ENCODE results near the gene ALDH1L2.
A peak's percentile ranks its signal among the peaks of the same experiment; 100 is the strongest.

The ALDH1L2 gene

DNA sequence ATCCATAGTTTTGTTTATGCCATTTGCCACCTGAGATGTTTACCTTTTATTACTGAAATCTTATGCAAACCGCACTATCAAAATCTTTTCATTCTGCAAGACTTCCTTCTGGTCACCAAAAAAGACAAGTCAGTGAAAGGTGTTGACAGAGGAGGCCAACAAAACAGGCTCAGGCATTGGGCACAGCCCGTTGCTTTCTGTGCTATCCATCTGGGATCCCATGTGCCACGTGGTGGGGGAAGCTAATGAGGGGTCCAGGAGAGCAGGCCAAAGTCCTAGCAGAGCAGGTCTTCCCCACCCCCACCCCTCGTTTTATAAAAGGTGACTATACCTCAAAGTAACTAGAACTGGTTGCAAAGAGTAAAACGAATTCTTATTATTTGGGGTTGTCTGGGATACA, 1.2 kb downstream of the ALDH1L2 start:
- no peak for DNase-seq

DNA sequence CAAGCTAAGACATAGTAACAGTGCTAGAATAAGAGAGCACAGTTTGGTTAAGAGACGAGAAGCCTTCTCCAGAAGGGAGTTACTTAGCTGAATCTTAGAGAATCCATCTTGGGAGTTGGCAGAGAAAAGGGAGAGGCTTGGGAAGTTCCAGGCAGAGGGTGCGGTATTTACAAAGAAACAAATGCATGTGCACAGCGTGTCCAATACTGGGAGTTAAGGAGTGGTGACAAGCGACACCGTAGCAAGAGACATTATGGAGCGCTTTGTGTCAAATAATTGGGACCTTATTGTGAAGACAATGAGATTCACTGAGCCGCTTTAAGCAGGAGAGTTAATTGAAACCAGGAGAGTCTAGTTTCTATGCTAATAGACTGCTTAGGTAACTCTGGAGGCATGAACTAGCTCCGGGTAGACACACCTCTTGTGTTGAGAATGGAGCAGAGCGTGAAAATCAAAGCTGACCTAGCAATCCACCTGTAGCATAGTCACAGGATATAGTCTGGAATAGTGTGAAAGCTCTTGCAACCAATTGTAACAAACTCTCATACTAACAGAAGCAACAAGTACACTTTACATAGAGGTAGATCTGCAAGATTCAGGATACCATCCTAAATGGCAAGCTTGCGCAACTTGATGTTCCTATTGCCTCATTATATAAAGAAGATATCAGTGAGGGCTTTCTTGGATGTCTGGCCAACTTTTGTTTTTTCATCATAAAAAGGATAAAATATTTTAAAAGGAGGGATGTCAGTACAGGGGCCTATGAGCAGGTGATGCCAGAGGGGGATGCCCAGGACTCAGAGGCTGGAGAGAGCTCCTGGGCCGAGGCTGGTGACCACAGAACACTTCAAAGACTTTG, 5.3 kb downstream of the ALDH1L2 start:
- no peak for DNase-seq

DNA sequence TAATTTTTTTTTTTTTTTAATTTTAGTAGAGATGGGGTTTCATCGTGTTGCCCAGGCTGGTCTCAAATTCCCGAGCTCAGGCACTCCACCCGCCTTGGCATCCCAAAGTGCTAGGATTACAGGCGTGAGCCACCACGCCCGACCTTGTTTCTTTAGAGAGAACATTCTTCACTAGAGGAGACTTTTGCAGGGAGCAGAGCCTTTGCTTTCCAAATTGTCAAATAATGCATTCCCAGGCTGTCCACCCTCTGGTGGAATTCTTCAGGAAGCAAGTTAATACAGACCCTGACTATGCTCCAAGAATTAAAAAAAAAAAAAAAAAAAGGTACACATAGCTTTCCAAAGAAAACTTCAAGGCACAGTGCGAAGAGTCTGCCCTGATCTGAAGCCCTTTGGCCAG, 6.8 kb downstream of the ALDH1L2 start:
- DNase-seq = no peak

DNA sequence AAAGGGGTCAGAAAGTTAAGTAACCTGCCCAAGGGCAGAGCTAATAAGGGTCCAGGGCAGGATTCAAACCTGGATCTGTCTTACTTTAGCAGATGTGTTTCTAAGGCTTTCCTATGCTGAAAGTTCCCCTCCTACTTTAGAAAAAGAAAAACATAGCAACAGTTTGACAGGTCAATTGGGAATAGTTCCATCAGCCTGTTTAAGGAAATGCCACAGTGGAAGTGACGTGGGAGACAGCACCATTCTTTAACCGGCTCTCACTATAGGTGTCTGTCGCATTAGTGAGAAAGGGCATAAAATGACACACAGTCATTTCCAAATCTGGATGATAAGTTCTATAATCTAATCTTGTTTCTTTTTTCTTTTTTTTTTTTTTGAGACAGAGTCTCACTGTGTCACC, 7.3 kb downstream of the ALDH1L2 start:
- no peak for DNase-seq

DNA sequence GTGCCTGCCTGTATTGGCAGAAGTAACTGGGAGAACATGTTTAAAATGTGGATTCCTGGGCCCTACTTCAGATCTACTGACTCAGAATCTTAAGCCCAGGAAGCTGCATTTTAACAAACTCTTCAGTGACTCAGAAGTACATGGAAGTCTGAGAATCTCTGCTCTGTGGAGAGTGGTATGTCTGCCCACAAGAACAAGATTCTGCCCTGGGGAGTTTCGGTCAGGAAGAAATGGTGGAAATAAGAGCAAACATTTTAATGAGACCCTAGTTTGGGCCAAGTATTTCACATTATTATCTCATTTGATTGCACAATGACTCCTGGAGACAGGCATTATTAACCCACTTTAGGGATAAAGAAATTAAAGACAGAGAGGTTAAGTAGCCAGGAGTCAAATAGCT, 8.2 kb downstream of the ALDH1L2 start:
- no peak for DNase-seq

DNA sequence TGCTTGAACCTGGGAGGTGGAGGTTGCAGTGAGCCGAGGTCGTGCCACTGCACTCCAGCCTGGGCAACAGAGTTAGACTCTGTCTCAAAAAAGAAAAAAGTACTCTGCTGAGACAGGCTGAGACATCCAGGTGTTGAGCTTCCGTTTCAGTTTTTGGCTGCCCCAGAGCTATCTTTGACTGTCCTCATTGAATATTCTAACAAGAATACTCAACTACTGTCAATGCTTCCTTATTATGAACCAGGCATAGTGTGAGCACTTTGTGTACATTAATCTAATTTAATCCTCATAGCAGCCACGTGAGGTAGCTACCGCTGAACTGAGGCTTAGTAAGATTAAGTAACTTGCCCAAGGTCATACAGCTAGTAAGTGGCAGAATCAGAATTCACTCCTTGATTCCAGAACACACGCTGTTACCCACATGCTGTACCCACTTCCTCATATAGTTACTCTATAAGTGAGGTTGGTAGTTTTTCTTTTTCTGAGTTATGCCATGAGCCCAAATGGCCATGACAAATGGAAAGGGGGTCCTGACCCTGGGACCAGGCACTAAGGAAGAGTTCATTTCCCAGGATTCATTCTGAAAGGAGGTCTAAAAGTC, 11.3 kb downstream of the ALDH1L2 start:
- no peak for DNase-seq

DNA sequence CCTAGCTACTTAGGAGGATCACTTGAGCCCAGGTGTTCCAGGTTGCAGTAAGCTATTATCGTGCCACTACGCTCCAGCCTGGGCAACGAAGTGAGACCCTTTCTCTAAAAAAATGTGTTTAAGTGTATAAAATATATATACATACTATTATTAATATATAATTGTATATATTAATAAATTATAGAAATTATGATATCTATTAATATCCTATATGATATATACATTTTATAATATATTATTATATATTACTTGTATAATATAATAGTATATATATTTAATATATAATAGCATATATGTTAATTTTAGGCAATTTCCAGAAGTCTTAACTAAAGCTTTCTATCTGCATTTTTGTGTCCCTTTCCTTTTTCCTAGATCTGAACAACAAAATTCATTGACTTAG, 12.3 kb downstream of the ALDH1L2 start:
- DNase-seq = no peak

DNA sequence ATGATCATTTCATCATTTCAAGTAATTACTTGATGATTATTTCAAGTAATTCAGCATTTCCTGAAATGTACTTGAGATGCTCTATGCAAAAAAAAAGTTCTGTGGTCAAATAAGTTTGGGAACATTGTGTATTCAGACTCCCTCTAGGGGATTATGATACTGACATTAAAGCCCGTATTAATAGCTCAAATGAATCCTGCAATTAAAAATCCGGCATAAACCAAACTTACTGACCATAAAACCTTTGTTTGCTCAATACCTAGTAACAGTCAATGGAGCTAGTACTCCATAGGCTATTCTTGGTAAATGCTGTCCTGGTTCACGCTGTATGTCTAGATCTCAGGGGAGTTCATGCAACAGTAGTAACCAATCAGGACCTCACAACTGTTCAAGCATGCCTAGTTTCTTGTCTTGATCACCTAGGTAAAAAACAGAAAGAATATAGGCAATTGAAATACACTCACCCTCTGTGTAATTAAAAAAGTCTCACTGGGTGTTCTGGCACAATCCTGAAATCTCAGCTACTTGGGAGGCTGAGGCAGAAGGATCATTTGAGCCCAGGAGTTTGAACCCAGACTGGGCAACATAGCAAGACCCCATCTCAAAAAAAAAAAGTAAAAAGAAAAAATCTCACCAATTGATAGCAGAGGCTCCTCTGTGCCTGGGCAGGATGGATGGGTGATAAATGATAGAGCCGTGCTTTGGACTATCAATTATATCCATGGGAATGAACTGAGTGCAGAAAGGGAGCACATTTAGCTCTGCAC, 14.1 kb downstream of the ALDH1L2 start:
- no peak for DNase-seq

DNA sequence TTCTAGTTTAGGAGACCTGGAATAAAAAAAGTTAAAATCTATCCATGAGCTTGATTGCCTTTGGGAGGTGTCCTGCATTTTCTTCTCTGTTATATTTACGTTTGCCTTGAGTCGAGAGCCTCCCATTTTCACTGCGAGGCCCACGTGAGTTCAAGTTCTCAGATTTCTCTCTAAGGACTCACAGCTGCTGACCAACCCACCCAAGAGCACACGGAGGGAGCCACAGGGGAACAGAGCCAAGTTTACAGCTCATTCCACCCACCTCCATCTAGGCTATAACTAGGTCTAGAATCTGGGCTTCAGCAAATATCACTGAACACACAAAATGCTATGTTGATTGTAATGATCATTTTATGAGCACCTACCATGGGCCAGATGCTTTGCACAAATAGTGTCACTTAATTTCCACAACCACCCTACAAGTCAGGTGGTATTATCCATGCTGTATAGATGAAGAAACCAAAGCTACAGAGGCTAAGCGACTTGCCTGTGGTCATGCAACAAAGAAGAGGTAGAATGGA, 16.7 kb downstream of the ALDH1L2 start:
- DNase-seq = no peak

DNA sequence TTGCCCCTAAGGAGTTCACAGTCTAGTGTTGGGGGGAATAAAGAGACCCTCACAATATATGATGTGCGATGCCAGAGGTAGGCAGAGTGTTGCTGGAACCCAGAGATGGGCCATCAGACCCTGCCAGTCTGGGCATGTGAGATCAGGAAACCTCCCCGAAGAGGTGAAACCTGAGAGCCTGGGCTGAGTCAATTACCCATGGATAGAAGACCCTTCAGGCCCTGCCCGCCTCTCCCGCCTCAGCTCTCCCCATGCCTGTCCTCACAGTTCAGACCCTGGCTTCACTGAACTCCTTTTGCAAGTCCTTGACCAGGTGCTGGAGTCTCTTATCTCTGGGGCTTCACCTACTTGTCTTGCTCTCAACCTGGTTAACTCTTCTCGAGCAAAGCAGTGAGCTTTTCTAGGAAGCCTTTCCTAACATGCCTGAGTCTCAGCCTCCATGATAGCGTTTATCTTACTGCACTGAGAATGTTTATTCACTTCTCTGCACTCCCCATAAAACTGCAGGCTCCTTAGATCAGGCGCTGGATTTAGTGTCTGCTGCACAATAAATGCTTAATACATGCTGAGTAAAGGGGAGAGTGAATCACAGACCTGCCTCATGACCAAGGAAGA, 19.6 kb downstream of the ALDH1L2 start:
- DNase-seq = no peak

DNA sequence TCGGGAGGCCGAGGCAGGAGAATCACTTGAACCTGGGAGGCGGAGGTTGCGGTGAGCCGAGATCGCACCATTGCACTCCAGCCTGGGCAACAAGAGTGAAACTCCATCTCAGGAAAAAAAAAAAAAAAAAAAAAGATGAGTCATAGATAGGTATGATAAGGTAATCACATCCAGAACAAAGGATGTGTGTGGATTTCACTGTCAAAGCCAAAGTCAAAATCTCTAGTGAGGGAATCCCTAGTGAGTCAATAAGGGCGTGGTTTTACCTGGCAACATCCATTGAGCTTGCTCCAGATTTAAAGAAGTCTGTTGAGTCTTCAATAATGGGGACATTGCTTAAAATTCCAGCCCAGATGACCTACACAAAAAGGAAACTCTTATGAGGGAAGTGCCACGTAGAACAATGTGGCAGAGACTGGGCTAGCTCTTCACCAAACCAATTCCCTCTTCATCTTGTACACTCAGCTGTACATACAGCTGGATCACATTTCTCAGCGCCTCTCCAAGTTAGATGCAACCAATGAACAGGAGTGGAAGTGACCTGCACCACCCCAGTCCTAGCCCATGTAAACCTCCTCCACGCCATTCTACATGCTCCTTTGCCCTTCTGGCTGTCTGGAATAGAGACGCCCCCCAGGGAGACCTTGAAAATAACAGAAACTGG, 23.4 kb downstream of the ALDH1L2 start:
- no peak for DNase-seq

DNA sequence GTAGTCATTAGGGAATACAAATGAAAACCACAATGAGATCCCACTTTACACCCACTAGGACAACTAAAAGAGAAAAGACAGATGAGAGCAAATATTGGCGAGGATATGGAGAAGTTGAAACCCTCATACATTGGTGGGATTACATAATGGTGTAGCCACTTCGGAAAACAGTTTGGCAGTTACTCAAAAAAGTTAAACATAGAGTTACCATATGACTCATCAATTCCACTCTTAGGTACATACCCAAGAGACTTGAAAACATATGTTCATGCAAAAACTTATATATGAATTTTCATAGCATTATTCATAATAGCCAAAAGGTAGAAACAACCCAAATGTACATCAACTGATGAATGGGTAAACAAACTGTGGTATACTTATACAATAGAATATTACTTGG, 27.1 kb downstream of the ALDH1L2 start:
- DNase-seq = no peak

DNA sequence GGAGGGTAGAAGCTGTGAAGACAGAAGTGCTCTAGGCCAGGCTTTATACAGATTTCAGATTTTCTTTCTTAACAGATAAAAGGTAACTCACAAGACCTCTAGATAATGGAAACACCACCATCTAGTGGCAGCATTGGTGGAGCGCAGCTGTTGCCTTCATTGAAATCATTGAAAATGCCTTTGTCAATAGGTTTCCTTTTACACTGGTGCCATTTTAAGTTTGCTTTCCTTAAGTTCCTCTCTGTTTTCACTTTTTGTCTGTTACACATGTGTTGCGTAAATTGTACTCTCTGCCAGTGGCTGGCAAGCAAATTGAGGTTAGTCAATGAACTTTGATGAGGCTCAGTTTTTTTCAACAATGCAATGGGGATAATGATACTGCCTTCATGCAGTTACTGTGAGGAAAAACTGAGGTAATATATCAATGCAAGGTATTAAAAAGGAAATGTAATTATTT, 31.1 kb downstream of the ALDH1L2 start:
- peak; percentile 70 for DNase-seq

DNA sequence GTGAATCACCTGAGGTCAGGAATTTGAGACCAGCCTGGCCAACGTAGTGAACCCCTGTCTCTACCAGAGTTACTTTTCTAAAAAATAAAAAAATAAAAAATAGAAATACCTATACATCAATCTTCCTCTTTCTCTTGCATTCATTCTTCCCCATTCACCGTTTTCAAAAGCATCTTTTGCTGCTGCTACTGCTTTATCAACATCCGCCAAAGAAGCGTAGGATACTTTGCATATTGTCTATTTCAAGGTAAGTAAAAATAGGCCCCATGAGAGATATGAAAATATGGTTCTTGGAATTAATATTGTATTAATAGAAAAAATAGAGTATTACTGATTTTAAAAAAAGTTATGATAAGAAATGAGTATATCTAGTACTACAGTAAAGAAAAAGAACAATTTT, 32.3 kb downstream of the ALDH1L2 start:
- DNase-seq = no peak

DNA sequence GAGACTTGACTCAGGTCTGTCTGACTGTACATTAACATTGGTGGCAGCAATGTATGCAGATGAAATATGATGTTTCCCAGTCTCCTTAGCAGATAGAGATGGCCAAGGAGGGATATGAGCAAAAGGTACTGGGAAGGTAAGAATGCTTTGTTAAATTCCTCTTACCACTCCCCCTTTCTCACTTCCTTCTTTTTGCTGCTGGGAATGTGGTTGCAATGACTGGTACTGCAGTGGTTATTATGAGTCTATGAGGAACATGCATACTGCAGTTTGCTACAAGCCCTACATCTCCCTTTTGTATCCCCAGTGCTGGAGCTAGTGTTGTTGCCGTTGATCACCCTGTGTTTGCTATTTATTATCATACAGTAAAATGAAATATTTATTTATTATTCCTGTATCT, 35.9 kb downstream of the ALDH1L2 start:
- DNase-seq = no peak

DNA sequence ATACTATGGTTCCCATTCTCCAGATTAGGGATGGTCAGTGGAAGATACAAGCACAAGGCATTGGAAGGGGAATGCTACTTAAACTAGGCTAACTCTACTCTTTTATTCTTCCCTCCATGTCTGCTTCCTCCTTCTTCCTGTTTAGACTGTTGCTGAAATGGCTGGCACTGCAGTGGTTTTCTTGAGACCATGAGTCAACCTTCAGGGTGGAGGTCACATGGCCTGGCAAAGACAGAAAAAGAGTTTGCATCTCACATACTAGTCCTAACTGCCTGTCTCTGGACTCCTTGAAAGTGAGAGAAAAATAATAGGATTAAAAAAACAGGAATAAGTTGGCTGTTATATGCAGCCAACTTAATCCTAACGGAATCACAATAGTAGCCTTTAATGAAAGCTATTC, 37.0 kb downstream of the ALDH1L2 start:
- no peak for DNase-seq

DNA sequence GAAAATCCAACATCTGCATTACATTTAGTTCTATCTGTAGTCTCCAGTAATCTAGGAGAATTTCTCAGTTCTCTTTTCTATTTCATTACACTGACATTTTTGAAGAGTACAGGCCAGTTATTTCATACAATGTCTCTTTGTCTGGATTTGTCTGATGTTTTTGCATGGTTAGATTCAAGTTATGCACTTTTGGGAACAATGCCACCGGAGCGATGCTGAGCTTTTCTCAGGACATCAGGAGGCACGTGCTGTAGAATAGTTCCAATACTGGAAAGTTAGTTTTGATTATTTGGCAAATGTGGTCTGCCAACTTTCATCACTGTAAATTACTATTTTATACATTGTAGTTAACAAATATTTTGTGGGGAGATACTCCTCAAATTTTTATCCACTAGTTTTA, 43.1 kb downstream of the ALDH1L2 start:
- DNase-seq = no peak

DNA sequence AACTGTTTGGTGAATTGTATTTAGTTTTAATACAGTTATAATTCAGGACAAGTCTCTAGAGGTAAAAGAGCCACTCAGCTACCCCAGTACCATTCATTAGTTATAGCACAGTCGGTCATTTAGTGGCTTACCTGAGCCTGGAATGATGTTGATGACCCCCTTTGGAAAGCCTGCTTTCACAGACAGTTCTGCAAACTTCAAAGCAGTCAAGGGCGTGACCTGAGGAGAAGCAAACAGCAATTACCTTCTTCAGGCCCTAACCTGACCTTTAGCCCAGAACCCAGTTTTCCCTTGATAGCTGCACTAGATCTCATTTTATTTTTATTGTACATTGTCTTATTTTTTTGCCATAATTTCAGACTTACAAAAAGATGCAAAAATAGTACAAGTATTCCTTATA, 43.8 kb downstream of the ALDH1L2 start:
- DNase-seq = no peak

DNA sequence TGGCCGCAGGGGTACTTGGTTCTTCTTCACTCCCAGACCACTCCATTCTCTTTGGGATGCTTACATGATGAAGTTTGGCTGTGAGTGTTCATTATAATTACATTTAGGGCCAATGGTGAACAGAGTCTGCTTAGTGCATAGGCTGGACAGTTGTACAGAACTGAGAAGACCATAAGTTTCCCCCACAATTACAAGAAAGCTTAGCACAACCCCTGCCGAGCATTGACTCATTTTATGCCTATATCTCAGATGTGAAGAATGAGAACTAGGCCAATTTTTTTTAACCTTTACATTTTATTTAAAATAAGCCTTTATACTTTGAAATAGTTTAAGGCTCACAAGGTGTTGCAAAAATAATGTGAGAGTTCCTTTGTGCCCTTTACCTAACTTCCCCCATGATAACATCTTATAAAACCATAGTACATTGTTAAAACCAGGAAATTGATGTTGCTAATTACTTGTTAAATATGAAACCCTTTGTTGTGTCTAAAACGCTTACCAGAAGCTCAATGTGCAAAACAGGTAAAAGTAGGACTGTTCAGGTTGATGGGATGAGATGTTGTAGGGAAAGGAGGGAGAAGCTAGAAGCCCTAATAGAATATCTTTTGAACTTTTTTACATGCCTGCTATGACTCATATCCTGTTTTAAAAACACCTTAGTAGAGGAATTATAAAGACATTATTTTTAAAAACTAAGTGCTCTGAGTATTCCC, 47.2 kb downstream of the ALDH1L2 start:
- no peak for DNase-seq

DNA sequence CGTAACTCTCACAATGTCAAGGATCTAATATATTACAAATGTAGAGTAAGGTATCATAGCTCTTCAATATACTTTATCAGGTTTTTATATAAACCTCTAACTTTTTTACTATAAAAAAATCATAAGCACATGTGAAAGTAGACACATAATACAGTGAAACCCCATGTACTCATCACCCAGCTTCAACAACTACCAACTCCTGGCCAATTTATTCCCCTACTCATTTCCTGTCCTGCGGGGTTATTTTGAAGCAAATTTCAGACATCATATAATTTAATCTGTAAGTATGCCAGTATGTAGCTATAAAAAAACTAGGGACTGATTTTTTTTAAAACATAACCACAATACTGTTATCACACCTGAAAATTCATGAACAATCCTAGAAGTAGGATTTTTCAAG, 50.4 kb downstream of the ALDH1L2 start:
- DNase-seq = no peak

DNA sequence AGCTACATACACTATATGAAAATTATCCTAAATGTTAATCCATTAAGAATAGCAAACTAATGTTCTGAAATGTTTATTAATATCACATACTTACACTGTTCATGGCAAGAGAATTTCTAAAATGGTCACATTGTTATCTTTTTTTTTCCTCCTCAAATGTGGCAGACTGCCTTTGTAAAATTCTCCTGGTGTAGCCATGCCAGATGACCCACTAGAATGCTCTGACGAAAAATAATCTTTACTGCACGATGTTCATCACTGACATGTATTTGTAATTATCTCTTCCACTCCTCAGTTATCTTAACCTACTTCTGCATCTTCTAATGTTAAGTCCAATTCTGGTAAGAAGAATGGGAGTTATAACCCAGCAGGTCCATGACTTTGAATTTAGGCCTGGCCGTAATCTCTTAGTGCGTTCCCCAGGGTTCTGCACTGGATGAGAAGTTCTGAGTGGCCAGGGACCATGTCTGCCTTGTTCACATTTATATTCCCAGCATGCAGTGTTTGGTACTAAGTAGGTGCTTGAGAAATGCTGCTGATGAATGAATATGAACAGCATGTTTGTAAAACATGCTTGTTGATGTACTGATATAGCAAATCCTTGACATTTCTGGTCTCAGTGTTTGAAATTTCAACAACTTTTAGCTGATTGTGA, 51.4 kb downstream of the ALDH1L2 start:
- DNase-seq = no peak
